Neuron (in vitro differentiated cells): Measurements from ENCODE around the gene INCA1.

Experiments used
- H2AFZ ChIP-seq: one replicate; pipeline ENCODE4 v1.6.1; 2013; ENCODE audit warnings: low read depth, mild to moderate bottlenecking, inconsistent platforms, low read length, moderate library complexity
- H3K27me3 ChIP-seq: one replicate; pipeline ENCODE4 v1.6.1; 2013; ENCODE audit warnings: low read length; ENCODE audit not compliant: insufficient read depth
- H3K36me3 ChIP-seq: one replicate; pipeline ENCODE4 v1.6.1; 2013; ENCODE audit warnings: low read length; ENCODE audit not compliant: insufficient read depth
- H3K4me1 ChIP-seq: one replicate; pipeline ENCODE4 v1.6.1; 2013; ENCODE audit warnings: low read length; ENCODE audit not compliant: insufficient read depth
- H3K4me3 ChIP-seq: 2 replicates; pipeline ENCODE4 v1.5.1; 2013; ENCODE audit warnings: mild to moderate bottlenecking, low read length, moderate library complexity
- H3K9me3 ChIP-seq: one replicate; pipeline ENCODE4 v1.6.1; 2013; ENCODE audit warnings: low read length

The INCA1 gene

DNA sequence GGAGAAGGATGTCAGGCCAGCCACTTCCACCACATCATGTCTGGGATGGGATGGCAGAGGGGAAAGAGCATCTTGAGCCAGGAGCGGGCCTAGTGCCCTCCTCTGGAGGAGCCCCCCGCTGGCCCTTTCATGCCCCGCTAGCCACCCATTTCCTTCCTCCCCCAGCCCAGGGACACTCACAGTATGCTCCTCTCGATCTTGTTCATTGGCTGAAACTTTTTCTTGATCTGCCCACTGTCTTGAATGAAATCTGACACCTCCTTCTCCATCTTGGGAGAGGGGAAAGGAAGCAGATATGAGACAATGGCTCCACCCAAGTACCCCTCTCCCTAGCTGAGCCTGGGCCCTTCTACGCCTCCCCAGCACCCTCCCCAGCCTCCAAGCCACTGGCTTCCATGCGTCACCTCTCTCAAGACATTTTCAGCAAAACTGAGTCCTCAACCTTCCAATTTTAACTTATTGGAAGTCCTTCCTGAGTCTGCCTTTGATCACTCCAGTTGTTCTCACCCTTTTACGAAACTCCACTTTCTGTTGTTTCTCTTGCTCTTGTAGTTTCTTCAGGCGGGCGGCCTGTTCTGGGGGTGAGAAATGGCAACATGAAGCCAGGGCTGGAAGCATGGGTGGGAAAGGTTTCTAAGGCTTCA, 36.9 kb downstream of the INCA1 start:
- Histone ChIP-seq H3K36me3 (peaks cover 35% of the 10 kb centered on the region), H3K27me3 (no peaks in the 10 kb centered on the region), H3K4me3 (no peak overlapping the region), H2AFZ (no peak overlapping the region), H3K9me3 (peaks cover under 1% of the 10 kb centered on the region), H3K4me1 (no peaks in the 10 kb centered on the region)

DNA sequence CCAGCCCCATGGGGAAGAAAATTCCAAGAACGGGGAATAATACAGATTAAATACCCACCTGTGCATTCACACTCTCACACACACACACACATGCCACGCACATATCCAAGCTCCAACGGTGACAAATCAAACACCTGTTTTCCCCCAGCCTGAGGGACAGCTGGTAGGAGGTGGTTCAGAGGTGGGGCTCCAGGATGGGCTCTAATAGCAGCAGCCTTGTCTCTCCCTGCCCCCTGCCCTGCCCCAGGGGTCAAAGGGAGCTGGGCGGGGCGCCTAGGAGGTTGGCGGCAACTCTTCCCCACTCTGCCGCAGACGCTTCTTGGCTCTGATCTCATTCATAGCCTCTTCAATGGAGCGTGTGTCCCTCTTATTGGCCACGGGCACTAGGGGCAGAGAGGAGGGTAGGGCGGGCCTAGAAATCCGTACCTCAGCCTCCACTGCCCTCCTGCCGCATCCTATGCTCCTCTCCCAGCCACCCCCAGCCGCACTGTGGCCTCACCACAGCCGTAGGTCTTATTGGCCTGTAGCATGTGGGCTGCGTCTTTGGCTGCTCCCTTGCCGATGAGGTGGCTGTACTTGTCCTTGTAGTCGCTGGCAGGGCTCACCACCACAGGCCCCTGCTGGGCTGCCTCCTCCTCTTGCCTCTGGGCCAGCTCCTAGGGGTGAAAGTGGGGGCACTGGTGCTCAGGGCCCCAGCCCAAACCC, 37.9 kb downstream of the INCA1 start:
- peaks cover 35% of the 10 kb centered on the region for H3K36me3 ChIP-seq
- no peaks in the 10 kb centered on the region for H3K4me1 ChIP-seq

DNA sequence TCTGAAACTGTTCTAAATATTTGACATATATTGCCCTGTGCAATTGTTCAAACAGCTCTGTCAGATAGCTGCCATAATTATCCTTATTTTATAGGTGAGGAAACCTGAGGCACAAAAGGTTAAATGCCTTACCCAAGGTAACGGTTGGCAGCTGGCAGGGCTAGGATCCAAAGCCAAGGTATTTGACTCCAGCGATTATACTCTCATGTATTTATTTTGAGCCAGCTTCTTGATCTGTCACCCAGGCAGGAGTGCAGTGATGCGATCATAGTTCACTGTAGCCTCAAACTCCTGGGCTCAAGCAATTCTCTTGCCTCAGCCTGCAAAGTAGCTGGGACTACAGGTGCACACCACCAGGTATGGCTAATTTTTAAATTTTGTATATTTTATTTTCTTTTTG, 39.2 kb downstream of the INCA1 start:
- Histone ChIP-seq H3K4me3 (no peak overlapping the region), H3K4me1 (no peaks in the 10 kb centered on the region), H3K9me3 (peaks cover 4% of the 10 kb centered on the region), H2AFZ (no peak overlapping the region), H3K27me3 (no peaks in the 10 kb centered on the region), H3K36me3 (peaks cover 35% of the 10 kb centered on the region)

More for the DNA sequence above, 37.9 kb downstream of the INCA1 start:
- Histone ChIP-seq H3K9me3 (peaks cover 4% of the 10 kb centered on the region), H3K27me3 (no peaks in the 10 kb centered on the region), H2AFZ (no peak overlapping the region), H3K4me3 (no peak overlapping the region)

- Histone ChIP-seq H2AFZ (no peak overlapping the region), H3K4me3 (no peak overlapping the region), H3K9me3 (peaks cover 4% of the 10 kb centered on the region), H3K4me1 (peaks cover 4% of the 10 kb centered on the region), H3K27me3 (no peaks in the 10 kb centered on the region), H3K36me3 (peaks cover 32% of the 10 kb centered on the region)
Observed at GRCh38 chr17:4956493-4957061, 40.7 kb downstream of the INCA1 start.

DNA sequence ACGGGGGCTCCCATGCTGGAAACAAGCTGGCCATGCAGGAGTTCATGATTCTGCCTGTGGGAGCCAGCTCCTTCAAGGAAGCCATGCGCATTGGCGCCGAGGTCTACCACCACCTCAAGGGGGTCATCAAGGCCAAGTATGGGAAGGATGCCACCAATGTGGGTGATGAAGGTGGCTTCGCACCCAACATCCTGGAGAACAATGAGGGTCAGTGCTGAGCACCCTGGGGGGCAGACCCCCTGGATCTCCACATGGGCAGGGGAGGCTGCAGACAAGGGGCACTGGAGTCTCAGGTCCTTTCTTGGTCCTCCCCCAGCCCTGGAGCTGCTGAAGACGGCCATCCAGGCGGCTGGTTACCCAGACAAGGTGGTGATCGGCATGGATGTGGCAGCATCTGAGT, 42.2 kb downstream of the INCA1 start:
- H3K4me1 ChIP-seq, result peaks cover 17% of the 10 kb centered on the region
- no peaks in the 10 kb centered on the region for H3K27me3 ChIP-seq
- H2AFZ ChIP-seq, result no peak overlapping the region
- H3K36me3 ChIP-seq, result peaks cover 24% of the 10 kb centered on the region
- no peak overlapping the region for H3K4me3 ChIP-seq
- peaks cover 4% of the 10 kb centered on the region for H3K9me3 ChIP-seq

- Histone ChIP-seq H3K4me1 (peaks cover 19% of the 10 kb centered on the region), H3K9me3 (peaks cover 4% of the 10 kb centered on the region), H3K4me3 (no peak overlapping the region), H3K36me3 (peaks cover 13% of the 10 kb centered on the region), H2AFZ (no peak overlapping the region), H3K27me3 (no peaks in the 10 kb centered on the region)
Observed at GRCh38 chr17:4953451-4953961, 43.8 kb downstream of the INCA1 start.

- Histone ChIP-seq H3K27me3 (no peaks in the 10 kb centered on the region), H2AFZ (no peak overlapping the region)
Observed at GRCh38 chr17:4951486-4951885, 45.8 kb downstream of the INCA1 start.

DNA sequence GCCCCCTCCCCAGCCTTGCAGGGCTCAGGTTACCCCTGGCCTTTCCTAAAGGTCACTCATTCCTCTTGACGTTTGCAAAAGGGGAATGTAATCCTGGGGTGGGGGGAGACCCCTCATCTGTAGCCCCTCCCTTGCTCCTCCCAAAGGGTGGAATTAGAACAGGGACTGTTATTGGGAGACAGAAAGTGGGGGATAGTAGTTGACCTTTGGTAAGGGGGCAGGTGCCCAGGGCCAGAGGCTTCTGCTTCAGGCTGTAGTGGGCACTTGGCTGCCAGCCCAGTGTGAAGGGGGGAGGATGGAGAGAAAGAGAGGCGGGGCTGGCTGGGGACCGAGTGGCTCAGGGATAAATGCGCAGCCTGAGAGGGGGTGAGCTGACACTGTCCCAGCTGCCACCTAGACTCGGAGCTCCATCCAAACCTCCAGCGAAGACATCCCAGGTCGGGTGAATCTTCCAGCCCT, 46.5 kb downstream of the INCA1 start, which contains the start of gene ENO3:
ENO3 (plus strand) TSS at position 374 of the 459 bp plus-strand sequence. CDS start 711 bp downstream, outside the sequence.
- no peaks in the 10 kb centered on the region for H3K27me3 ChIP-seq
- peak within 1 kb of the TSS; percentile 84 for H3K4me3 ChIP-seq
- H3K36me3 ChIP-seq, result peaks cover 11% of the 10 kb centered on the region
- H2AFZ ChIP-seq, result peak within 1 kb of the TSS; percentile 44
- H3K4me1 ChIP-seq, result peaks cover 33% of the 10 kb centered on the region
- H3K9me3 ChIP-seq, result peaks cover 4% of the 10 kb centered on the region

More at GRCh38 chr17:4951486-4951885, 45.8 kb downstream of the INCA1 start:
- Histone ChIP-seq H3K4me1 (peaks cover 26% of the 10 kb centered on the region), H3K9me3 (peaks cover 4% of the 10 kb centered on the region), H3K36me3 (peaks cover 5% of the 10 kb centered on the region), H3K4me3 (peak overlapping the region; percentile 84)

GRCh38 chr17:4950075-4950745, 47.1 kb downstream of the INCA1 start:
- Histone ChIP-seq H3K36me3 (peaks cover 17% of the 10 kb centered on the region), H2AFZ (peak overlapping the region; percentile 44), H3K9me3 (peaks cover 2% of the 10 kb centered on the region), H3K27me3 (no peaks in the 10 kb centered on the region), H3K4me3 (peak overlapping the region; percentile 84), H3K4me1 (peaks cover 35% of the 10 kb centered on the region)

DNA sequence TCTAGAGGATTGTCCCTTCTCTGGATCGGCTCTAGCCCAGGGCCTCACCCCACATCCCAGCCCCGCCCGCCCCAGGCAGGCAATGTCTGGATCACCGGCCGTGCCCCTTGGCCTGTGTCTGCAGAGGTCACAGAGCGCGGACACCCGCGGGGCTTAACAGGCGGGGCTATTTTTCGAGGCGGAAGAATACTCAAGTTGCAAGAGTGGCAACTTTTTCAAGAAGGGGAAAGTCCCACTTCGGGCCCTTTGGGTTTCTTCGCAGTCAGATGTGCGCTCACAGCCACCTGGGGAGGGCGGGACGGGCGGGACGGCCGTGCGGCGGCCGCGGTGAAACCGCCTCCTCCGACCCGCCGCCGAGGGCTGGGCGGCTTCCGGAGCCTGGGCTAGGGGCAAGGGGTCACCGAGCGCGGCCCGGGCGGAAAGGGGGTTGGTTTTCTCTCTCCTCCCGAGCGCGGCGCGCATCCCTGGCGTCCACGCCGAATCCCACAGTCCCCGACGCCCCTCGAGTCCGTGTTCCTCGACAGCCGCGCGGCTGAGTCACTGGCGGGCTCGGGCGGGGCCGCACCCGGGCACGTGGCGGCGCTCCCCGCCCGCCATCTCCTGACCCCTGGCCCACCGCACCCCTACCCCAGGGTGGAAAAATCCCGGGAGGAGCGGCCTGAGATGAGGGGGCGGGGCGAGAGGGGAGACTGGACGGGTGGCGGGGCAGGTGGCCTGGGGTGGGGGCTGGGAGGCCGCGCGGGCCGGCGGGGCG, 47.8 kb downstream of the INCA1 start:
- Histone ChIP-seq H3K4me3 (peak overlapping the region; percentile 84), H2AFZ (peak overlapping the region; percentile 74), H3K27me3 (no peaks in the 10 kb centered on the region), H3K9me3 (no peaks in the 10 kb centered on the region), H3K4me1 (peaks cover 37% of the 10 kb centered on the region), H3K36me3 (peaks cover 24% of the 10 kb centered on the region)

DNA sequence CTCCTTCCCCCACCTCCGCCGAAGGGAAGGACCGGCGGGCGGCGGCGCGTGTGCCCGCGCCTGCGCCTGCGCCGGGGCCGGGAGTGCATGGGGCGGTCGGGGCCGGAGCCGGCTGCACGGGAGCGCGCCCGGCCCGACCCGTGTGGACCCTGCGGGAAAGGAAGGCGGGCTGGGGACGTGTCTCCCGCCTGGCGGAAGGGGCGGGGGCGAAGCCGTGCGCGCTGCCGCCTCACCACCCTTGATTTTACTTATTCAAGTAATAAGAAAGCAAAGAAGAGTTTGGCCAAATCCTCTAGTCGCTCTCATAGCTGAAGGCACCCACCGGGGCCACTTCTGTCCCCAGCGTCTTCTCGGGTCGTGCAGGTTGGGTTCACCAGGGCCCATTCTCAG, 48.4 kb downstream of the INCA1 start:
- Histone ChIP-seq H3K27me3 (no peaks in the 10 kb centered on the region), H3K36me3 (peaks cover 30% of the 10 kb centered on the region), H3K9me3 (no peaks in the 10 kb centered on the region), H3K4me1 (peaks cover 37% of the 10 kb centered on the region), H2AFZ (peak overlapping the region; percentile 74), H3K4me3 (peak overlapping the region; percentile 84)

DNA sequence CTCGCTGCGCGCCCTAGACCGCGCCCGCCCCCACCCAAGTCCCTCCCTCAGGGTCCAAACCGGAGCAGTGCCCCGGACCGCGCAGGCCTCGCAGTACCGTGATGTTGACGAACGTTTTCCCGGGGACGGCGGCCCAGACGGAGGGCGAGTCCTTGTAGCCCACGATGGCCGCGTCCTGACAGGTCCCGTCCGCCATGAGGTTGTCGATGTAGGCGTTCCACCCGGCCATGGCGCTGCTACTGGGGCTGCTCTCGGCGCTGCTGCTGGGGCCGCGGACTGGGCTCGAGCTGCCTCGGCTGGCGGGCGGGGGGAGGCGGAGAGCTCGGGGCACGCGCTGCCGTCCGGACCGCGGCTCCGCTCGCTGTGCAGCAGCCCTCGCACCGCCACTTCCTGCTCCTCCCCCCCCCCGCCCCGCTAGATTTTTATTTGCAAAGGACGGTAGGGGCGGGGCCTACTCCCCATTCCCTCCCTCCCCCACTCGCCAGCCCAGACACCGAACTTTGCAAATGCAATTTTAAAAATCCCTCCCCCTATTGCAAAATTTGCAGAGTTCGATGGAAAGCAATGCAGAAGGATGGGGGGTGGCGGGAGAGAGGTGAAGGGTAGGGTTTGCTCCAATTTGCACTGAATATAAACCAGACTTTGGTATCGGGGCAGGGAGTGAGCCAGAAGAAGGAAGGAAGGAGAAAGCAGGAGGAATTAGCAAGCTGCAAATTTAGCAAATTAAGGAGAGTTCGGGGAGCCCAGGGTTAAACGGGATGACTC, 49.0 kb downstream of the INCA1 start, which contains the start of gene PFN1:
PFN1 (minus strand) TSS at position 365 of the 765 bp plus-strand sequence; CDS start at position 229, 136 bp downstream.
- Histone ChIP-seq H2AFZ (peak within 1 kb of the TSS; percentile 74), H3K27me3 (no peaks in the 10 kb centered on the region), H3K9me3 (no peaks in the 10 kb centered on the region), H3K4me3 (peak within 1 kb of the TSS; percentile 84), H3K36me3 (peaks cover 36% of the 10 kb centered on the region), H3K4me1 (peaks cover 37% of the 10 kb centered on the region)
